ENCODE data around the gene CDC14A.

- TF ChIP-seq CTCF (conservative IDR thresholded peaks at IDR 0.05 in 1 of 2, IDR thresholded peaks at IDR 0.05 in 1 of 2; ENCODE audit: extremely low read depth in 1 of 2, insufficient read depth in 1 of 2, low read depth in 1 of 2, low read length in 2 of 2) (no peak), EZH2 (IDR thresholded peaks at IDR 0.05; ENCODE audit: borderline replicate concordance, low read length) (no peak)
These were observed 3.1 kb upstream of the CDC14A start for GRCh38 chr1:100349246-100349645.
